A673 (cell line): ENCODE measurements around the gene KANSL2.

ENCODE experiments used
- EZH2 ChIP-seq: fragments of 200-600 bp; sonication (generic); IDR thresholded peaks from 2 replicates; pipeline ENCODE4 v1.6.1; 2017; ENCODE audit warnings: borderline replicate concordance, low read depth, mild to moderate bottlenecking, mixed read lengths, antibody characterized with exemption, low read length; ENCODE audit not compliant: poor library complexity, severe bottlenecking
- TF ChIP-seq, protein P1 (sequence below): fragments of 300-800, 200-600 bp; sonication (generic); conservative IDR thresholded peaks from 2 replicates; pipeline ENCODE4 v1.5.1; 2017; ENCODE audit warnings: low read depth, mild to moderate bottlenecking, antibody characterized with exemption, low read length, moderate library complexity, mixed read lengths

- TF ChIP-seq, protein P1, sequence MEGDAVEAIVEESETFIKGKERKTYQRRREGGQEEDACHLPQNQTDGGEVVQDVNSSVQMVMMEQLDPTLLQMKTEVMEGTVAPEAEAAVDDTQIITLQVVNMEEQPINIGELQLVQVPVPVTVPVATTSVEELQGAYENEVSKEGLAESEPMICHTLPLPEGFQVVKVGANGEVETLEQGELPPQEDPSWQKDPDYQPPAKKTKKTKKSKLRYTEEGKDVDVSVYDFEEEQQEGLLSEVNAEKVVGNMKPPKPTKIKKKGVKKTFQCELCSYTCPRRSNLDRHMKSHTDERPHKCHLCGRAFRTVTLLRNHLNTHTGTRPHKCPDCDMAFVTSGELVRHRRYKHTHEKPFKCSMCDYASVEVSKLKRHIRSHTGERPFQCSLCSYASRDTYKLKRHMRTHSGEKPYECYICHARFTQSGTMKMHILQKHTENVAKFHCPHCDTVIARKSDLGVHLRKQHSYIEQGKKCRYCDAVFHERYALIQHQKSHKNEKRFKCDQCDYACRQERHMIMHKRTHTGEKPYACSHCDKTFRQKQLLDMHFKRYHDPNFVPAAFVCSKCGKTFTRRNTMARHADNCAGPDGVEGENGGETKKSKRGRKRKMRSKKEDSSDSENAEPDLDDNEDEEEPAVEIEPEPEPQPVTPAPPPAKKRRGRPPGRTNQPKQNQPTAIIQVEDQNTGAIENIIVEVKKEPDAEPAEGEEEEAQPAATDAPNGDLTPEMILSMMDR: no peak
- TF ChIP-seq EZH2: no peak
Observed at GRCh38 chr12:48627556-48627955, 54.5 kb downstream of the KANSL2 start.
